ENCODE results near the gene TP53TG3D. TPM values are rescaled to one million over a fixed set of nuclear protein-coding genes. Genes with fewer than 3 reads are reported as not detected.

Gene TP53TG3D
- total and polyA plus RNA-seq, 2 experiments from 2014 or later: not detected

Small RNA genes within 50 kb of the gene (small RNA-seq; reads per million reads assigned to genes)
- gene AC133485.1 (ENCODE audit: low replicate concordance) (not detected), gene AC140878.1 (ENCODE audit: low replicate concordance) (not detected)

Measured in GM23338 (cell line).